OCI-LY7 (cell line): ENCODE data around the gene FGF1. TPM values are rescaled to one million over a fixed set of nuclear protein-coding genes. Genes with fewer than 3 reads are reported as not detected.

ENCODE experiments used
- BruUV-seq: library from RNA; stranded (reverse); fragments of 400-500 nt; replicated peaks from 2 replicates; lab custom pipeline; 2021; lab: Mats Ljungman, UMichigan
- CTCF ChIA-PET: fragments of 300-600 bp; sonication (Branson Sonifier 250); formaldehyde crosslinking; loops from one replicate; lab custom pipeline; 2022; ENCODE audit warnings: antibody characterized with exemption; ENCODE audit not compliant: unreplicated experiment; lab: Charles Lee
- POLR2A ChIA-PET: fragments of 300-600 bp; sonication (Branson Sonifier 250); formaldehyde crosslinking; loops from one replicate; lab custom pipeline; 2022; ENCODE audit warnings: antibody characterized with exemption; lab: Charles Lee
- DNase-seq: peaks from one replicate; pipeline ENCODE4 v3.0.0-alpha.2; 2015; ENCODE audit warnings: low spot score
- H2AFZ ChIP-seq: fragments of 200-600 bp; sonication (generic), shearing (Covaris generic); 2 replicates; pipeline ENCODE4 v1.6.1; 2014; ENCODE audit warnings: mild to moderate bottlenecking, antibody characterized with exemption, low read length, moderate library complexity
- H3K27ac ChIP-seq: fragments of 200-600 bp; sonication (generic); 2 replicates; pipeline ENCODE4 v1.5.1; 2014; ENCODE audit warnings: mixed run types, low read depth, mild to moderate bottlenecking, moderate library complexity, low read length, inconsistent platforms; ENCODE audit not compliant: poor library complexity, severe bottlenecking
- H3K36me3 ChIP-seq: fragments of 200-600 bp; sonication (generic); 2 replicates; pipeline ENCODE4 v1.6.1; 2014; ENCODE audit warnings: mild to moderate bottlenecking, antibody characterized with exemption, low read length, moderate library complexity, mixed read lengths; ENCODE audit not compliant: insufficient read depth
- H3K4me1 ChIP-seq: fragments of 200-600 bp; sonication (generic); 2 replicates; pipeline ENCODE4 v1.5.1; 2014; ENCODE audit warnings: mild to moderate bottlenecking, low read length; ENCODE audit not compliant: insufficient read depth, poor library complexity, severe bottlenecking
- H3K4me2 ChIP-seq: fragments of 200-600 bp; sonication (generic); 2 replicates; pipeline ENCODE4 v1.6.1; 2014; ENCODE audit warnings: mild to moderate bottlenecking, low read length
- H3K4me3 ChIP-seq: fragments of 200-600 bp; sonication (generic); 2 replicates; pipeline ENCODE4 v1.5.1; 2014; ENCODE audit warnings: mild to moderate bottlenecking, low read depth, low read length; ENCODE audit not compliant: poor library complexity, severe bottlenecking
- H3K79me2 ChIP-seq: fragments of 200-600 bp; sonication (generic); 2 replicates; pipeline ENCODE4 v1.6.1; 2016; ENCODE audit warnings: low read depth, mild to moderate bottlenecking, low read length, moderate library complexity, mixed read lengths; ENCODE audit not compliant: insufficient read depth
- H3K9me2 ChIP-seq: fragments of 200-600 bp; sonication (generic); 2 replicates; pipeline ENCODE4 v1.6.1; 2016; ENCODE audit warnings: mild to moderate bottlenecking, low read length, mixed read lengths; ENCODE audit not compliant: insufficient read depth
- H3K9me3 ChIP-seq: fragments of 200-600 bp; sonication (generic); 2 replicates; pipeline ENCODE4 v1.6.1; 2014; ENCODE audit warnings: mild to moderate bottlenecking, mixed run types, low read length, mixed read lengths
- H4K20me1 ChIP-seq: fragments of 200-600 bp; sonication (generic); 2 replicates; pipeline ENCODE4 v1.6.1; 2014; ENCODE audit warnings: mild to moderate bottlenecking, antibody characterized with exemption, low read length, moderate library complexity, mixed read lengths; ENCODE audit not compliant: insufficient read depth
- CTCF ChIP-seq: fragments of 200-600 bp; sonication (generic); conservative IDR thresholded peaks from 2 replicates; pipeline ENCODE4 v1.5.1; 2014; ENCODE audit warnings: mild to moderate bottlenecking, antibody characterized with exemption, low read length, moderate library complexity, mixed read lengths
- EZH2phosphoT487 ChIP-seq: fragments of 200-600 bp; sonication (generic); IDR thresholded peaks from 2 replicates; pipeline ENCODE4 v1.6.1; 2018; ENCODE audit warnings: low read depth, borderline replicate concordance, mild to moderate bottlenecking, mixed run types, antibody characterized with exemption, low read length, moderate library complexity, mixed read lengths
- intact Hi-C: fragments of 100-400 bp; cut with micrococcal nuclease; formaldehyde crosslinking; loops from one replicate; pipeline ENCODE4 v1.10.0; 2022; ENCODE audit not compliant: unreplicated experiment
- total RNA-seq, 2 experiments: library from RNA; depleted of rRNA in 1 of 2; stranded (reverse); fragments of >200 nt in 1 of 2; shearing (Covaris generic) in 1 of 2; gene quantifications; 2 replicates each; pipeline ENCODE4 v1.2.3, GENCODE V29; 2014 to 2022

The FGF1 gene
- total RNA-seq, 2 experiments from 2014 or later, result not detected

GRCh38 chr5:142686968-142687367 lies 1.1 kb upstream of the FGF1 start:
- Histone ChIP-seq H4K20me1 (no peaks in the 10 kb centered on the region), H3K9me2 (no peaks in the 10 kb centered on the region), H3K36me3 (no peaks in the 10 kb centered on the region), H3K4me1 (no peaks in the 10 kb centered on the region), H3K9me3 (no peaks in the 10 kb centered on the region), H3K4me3 (no peak overlapping the region), H2AFZ (no peak overlapping the region), H3K4me2 (no peak overlapping the region), H3K79me2 (no peaks in the 10 kb centered on the region), H3K27ac (no peak overlapping the region)
- TF ChIP-seq CTCF, result no peak
- TF ChIP-seq EZH2phosphoT487, result no peak
- ChIA-PET POLR2A (no interaction called here), CTCF (no interaction called here)
- no TSS peak for BruUV-seq
- DNase-seq, result no peak
- intact Hi-C loops, result no loop called here

GRCh38 chr5:142686210-142686734 lies 382 bp upstream of the FGF1 start:
- intact Hi-C loops, result no loop called here
- Histone ChIP-seq H2AFZ (no peak overlapping the region), H3K4me3 (no peak overlapping the region), H3K27ac (no peak overlapping the region), H3K9me3 (no peaks in the 10 kb centered on the region), H3K36me3 (no peaks in the 10 kb centered on the region), H3K9me2 (no peaks in the 10 kb centered on the region), H4K20me1 (no peaks in the 10 kb centered on the region), H3K79me2 (no peaks in the 10 kb centered on the region), H3K4me1 (no peaks in the 10 kb centered on the region), H3K4me2 (no peak overlapping the region)
- ChIA-PET POLR2A (no interaction called here), CTCF (no interaction called here)
- no peak for TF ChIP-seq EZH2phosphoT487
- TF ChIP-seq CTCF, result no peak
- DNase-seq, result no peak
- BruUV-seq, result no TSS peak

DNA sequence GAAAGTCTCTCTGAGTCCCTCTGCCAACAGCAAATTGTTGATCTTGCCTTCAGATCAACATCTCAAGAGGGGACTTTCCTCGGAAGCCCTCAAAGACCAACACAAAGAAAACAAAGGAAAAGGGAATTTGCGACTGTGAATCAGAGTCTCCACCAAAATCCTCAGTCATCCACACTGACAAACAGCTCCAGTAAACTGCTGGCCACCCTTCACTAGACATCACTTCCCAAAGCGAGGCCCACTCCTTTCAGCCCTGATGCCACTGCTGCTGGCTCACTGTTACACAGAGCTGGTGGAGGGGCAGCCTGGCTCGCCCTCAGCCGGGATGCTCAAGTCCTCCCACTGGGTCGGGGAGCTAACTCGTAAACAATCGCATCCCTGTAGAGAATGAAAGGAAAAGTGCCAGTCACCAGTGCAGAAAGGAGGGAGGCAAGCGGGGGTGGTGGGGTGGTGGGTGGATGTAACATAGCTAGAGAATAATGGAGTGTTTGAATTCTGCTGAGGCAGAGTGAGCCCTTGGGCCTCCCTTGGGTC lies 1.3 kb downstream of the FGF1 start:
- Histone ChIP-seq H3K4me3 (no peak overlapping the region), H3K4me1 (no peaks in the 10 kb centered on the region), H3K9me3 (no peaks in the 10 kb centered on the region), H4K20me1 (no peaks in the 10 kb centered on the region), H3K27ac (no peak overlapping the region), H3K36me3 (no peaks in the 10 kb centered on the region), H3K4me2 (no peak overlapping the region), H3K79me2 (no peaks in the 10 kb centered on the region), H3K9me2 (no peaks in the 10 kb centered on the region), H2AFZ (no peak overlapping the region)
- TF ChIP-seq CTCF (no peak), EZH2phosphoT487 (no peak)
- DNase-seq, result no peak
- ChIA-PET POLR2A (no interaction called here), CTCF (no interaction called here)
- intact Hi-C loops, result no loop called here
- no TSS peak for BruUV-seq
